ENCODE data around the gene TSHZ2. TPM values are rescaled to one million over a fixed set of nuclear protein-coding genes. Genes with fewer than 3 reads are reported as not detected.

Gene TSHZ2
- total RNA-seq, 1 experiment from 2014 or later: 0.07 TPM

DNA sequence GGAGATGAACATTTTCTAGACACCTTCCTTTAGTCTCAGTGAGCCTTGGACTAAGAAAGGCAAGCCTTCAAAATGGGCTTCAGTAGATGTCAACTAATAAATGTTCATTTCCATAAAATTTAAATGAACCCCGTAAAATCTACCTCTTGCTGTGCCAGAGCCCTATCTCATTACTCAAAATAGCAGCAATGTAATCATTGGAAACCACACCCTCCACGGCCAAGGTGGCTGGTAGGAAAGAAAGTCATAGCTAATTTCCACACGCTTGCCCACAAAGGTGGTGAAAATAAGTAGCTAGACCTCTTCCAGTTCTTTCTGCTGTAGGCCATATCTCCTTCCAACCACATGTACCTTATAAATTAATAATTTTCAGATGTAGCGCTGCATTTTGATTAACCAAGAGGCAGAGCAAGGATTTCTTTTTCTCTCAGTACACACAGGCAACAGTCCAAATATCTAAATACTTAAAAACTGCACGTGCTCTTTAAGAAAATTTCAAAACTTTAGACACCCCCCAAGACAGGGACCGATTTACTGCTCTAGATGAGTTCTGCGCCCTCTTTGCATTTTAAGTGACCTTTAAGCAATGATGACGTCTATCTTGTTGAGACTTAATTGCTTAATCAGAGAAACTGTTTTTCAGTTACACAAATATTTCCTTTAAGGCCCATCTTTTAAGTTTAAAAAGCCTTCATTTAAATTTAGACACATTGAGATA, 330.7 kb downstream of the TSHZ2 start:
- Mint-ChIP-seq H3K27me3 (ENCODE audit: low read depth) (no peaks in the 10 kb centered on the region; the same call in 1 of the 2 replicates), H3K36me3 (ENCODE audit: insufficient read depth in 1 of 3, low read depth in 3 of 3) (no peaks in the 10 kb centered on the region), H3K27ac (no peak overlapping the region), H3K4me1 (peaks cover 2 to 3% of the 10 kb centered on the region in 2 experiments; a peak in 3 of 4 replicates), H3K4me3 (no peak overlapping the region), H3K9me3 (no peaks in the 10 kb centered on the region)
- H3K23ac ChIP-seq (ENCODE audit: insufficient read length, low read depth, low read length): no peak overlapping the region
- no peak overlapping the region for H2BK5ac ChIP-seq (ENCODE audit: insufficient read length, low read length)
- WGBS (ENCODE audit: extremely low coverage, insufficient read length, low lambda C conversion rate): no CpG with 5 or more reads among the region's 8 CpGs
- H3K4me1 ChIP-seq (ENCODE audit: insufficient read depth, low read length): no peaks in the 10 kb centered on the region
- no peak for DNase-seq
- no peak overlapping the region for H3K56ac ChIP-seq (ENCODE audit: insufficient read length, low read depth, low read length)
- no peaks in the 10 kb centered on the region for H3K79me2 ChIP-seq (ENCODE audit: insufficient read depth, low read length)
- no peak overlapping the region for H2BK120ac ChIP-seq (ENCODE audit: low read depth, low read length, poor library complexity, severe bottlenecking)
- no peaks in the 10 kb centered on the region for H3K27me3 ChIP-seq (ENCODE audit: insufficient read depth, low read length)
- H4K8ac ChIP-seq (replicated peaks; ENCODE audit: insufficient read length, low read depth, low read length): no peak overlapping the region
- H2AFZ ChIP-seq (ENCODE audit: low read length): no peak overlapping the region
- H4K91ac ChIP-seq (ENCODE audit: insufficient read length, low read depth, low read length): no peak overlapping the region
- no peak overlapping the region for H2BK15ac ChIP-seq (ENCODE audit: low read depth, low read length)
- H3T11ph ChIP-seq (ENCODE audit: low read length): no peak overlapping the region
- H2AK5ac ChIP-seq (ENCODE audit: insufficient read length, low read length): no peak overlapping the region
- no peaks in the 10 kb centered on the region for H3K79me1 ChIP-seq (ENCODE audit: insufficient read depth, low read depth, low read length, poor library complexity, severe bottlenecking)
- no peak overlapping the region for H3K4ac ChIP-seq (ENCODE audit: low read depth, low read length)
- H3K14ac ChIP-seq (ENCODE audit: insufficient read depth, low read length): no peak overlapping the region
- TF ChIP-seq, protein P1, sequence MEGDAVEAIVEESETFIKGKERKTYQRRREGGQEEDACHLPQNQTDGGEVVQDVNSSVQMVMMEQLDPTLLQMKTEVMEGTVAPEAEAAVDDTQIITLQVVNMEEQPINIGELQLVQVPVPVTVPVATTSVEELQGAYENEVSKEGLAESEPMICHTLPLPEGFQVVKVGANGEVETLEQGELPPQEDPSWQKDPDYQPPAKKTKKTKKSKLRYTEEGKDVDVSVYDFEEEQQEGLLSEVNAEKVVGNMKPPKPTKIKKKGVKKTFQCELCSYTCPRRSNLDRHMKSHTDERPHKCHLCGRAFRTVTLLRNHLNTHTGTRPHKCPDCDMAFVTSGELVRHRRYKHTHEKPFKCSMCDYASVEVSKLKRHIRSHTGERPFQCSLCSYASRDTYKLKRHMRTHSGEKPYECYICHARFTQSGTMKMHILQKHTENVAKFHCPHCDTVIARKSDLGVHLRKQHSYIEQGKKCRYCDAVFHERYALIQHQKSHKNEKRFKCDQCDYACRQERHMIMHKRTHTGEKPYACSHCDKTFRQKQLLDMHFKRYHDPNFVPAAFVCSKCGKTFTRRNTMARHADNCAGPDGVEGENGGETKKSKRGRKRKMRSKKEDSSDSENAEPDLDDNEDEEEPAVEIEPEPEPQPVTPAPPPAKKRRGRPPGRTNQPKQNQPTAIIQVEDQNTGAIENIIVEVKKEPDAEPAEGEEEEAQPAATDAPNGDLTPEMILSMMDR (conservative IDR thresholded peaks at IDR 0.05): no peak
- no peak overlapping the region for H2BK20ac ChIP-seq (ENCODE audit: low read depth, low read length, poor library complexity, severe bottlenecking)
- H3K4me2 ChIP-seq (ENCODE audit: insufficient read depth, insufficient read length, low read length): no peak overlapping the region
- no peak overlapping the region for H3K9ac ChIP-seq (ENCODE audit: extremely low read depth, insufficient read length, low read length)
- H3K9me3 ChIP-seq (ENCODE audit: control insufficient read depth, low read depth, low read length): no peaks in the 10 kb centered on the region
- no peaks in the 10 kb centered on the region for H3K23me2 ChIP-seq (ENCODE audit: insufficient read length, low read depth, low read length, poor library complexity, severe bottlenecking)
- no peak overlapping the region for H4K5ac ChIP-seq (ENCODE audit: insufficient read length, low read depth, low read length)
- no peak overlapping the region for H3K18ac ChIP-seq (ENCODE audit: insufficient read length, low read depth, low read length)
- no peak overlapping the region for H3K27ac ChIP-seq (ENCODE audit: insufficient read length, low read depth, low read length)
- H4K20me1 ChIP-seq (ENCODE audit: control insufficient read depth, insufficient read depth, insufficient read length): no peaks in the 10 kb centered on the region
- no peak overlapping the region for H2BK12ac ChIP-seq (ENCODE audit: insufficient read length, low read depth, low read length)

Measured in H9 (cell line).